Fibroblast of villous mesenchyme (primary cell): ENCODE results near the gene MICAL3. TPM values are rescaled to one million over a fixed set of nuclear protein-coding genes. Genes with fewer than 3 reads are reported as not detected.

Experiments
- DNase-seq: peaks from one replicate; pipeline ENCODE4 v3.0.0-alpha.2; 2010; ENCODE audit warnings: low read depth
- H3K4me3 ChIP-seq: 2 replicates; pipeline ENCODE4 v1.5.1; 2011; ENCODE audit warnings: low read depth, mild to moderate bottlenecking, low read length
- CTCF ChIP-seq: IDR thresholded peaks from 2 replicates; pipeline ENCODE4 v1.5.1; 2012; ENCODE audit warnings: low read depth, mild to moderate bottlenecking, low read length; ENCODE audit not compliant: insufficient read depth
- total RNA-seq: library from RNA; depleted of rRNA; stranded (reverse); fragments of >200 nt; gene quantifications from 2 replicates; pipeline ENCODE4 v1.2.3, GENCODE V29; 2012

The MICAL3 gene
- total RNA-seq, 1 donor, result 39.7 TPM

- DNase-seq, result peak; percentile 76
- no peak overlapping the region for H3K4me3 ChIP-seq
- no peak for TF ChIP-seq CTCF
Measured at GRCh38 chr22:17781319-17782031, 242.9 kb downstream of the MICAL3 start.

- TF ChIP-seq CTCF, result no peak
- no peak for DNase-seq
- no peak overlapping the region for H3K4me3 ChIP-seq
Measured at GRCh38 chr22:17780741-17781318, 243.5 kb downstream of the MICAL3 start.

DNA sequence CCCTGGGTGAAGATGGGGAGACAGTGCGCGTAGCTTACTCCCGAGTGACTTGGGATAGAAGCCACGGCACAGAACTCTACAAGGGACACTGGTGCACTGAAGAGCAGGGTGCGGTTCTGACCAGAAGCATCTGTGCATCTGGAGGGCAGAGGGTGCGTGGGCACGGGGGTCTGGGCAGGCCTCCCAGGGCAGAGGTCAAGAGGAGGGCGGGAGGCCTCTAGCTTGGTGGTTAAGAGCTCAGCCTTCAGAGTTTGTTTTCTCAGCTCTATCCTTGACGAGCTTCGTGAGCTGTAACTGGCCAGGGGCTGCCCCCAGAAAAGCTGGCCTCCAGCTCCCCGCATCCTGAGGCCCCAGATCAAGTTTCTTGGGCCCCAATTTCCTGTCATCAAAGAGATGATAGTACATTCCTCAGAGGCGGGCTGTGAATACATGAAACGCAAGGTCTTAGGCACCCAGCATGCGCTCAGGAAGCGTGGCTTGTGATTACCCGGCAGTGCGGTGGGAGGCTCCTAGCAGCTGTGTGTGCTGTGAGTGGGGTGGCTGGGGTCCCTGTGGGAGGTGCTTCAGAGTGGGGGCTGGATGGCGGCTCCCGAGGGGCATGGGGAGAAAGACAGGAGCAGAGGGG, 244.1 kb downstream of the MICAL3 start:
- no peak overlapping the region for H3K4me3 ChIP-seq
- DNase-seq, result no peak
- no peak for TF ChIP-seq CTCF

DNA sequence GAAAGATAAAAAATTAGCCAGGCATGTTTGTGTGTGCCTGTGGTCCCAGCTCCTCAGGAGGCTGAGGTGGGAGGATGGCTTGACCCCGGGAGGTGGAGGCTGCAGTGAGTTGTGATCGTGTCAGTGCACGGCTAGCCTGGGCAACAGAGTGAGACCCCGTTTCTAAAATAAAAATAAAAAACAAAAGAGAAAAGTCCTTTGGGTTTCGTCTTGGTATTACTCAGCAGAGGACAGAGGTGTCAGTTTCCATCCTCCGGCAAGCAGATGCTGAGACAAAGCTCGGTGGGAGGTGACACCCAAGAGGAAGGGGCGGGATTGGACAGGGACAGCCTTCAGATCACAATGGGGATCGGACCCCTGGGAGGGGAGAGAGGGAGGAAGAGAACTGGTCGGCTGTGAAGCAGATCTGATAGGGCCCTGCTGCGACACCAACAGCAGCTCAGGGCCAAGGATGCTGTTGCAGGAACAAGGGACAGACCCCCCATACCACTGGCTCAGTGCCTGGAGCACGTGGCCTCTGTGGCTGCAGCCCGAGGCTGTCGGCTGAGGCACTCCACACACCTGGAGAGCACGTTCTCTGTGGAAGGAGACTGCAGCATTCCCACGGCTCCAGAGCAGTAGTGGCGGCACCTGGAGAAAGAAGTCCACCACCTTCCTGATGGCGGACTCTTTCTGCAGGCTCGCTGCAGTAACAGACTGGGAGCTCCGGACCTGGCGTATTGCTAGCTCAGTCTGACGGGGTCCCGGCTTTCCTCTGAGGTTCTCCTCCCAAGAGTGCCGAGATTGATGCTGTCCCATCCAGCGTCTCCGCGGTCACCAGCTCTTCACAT, 244.9 kb downstream of the MICAL3 start:
- H3K4me3 ChIP-seq, result no peak overlapping the region
- no peak for DNase-seq
- TF ChIP-seq CTCF, result no peak

DNA sequence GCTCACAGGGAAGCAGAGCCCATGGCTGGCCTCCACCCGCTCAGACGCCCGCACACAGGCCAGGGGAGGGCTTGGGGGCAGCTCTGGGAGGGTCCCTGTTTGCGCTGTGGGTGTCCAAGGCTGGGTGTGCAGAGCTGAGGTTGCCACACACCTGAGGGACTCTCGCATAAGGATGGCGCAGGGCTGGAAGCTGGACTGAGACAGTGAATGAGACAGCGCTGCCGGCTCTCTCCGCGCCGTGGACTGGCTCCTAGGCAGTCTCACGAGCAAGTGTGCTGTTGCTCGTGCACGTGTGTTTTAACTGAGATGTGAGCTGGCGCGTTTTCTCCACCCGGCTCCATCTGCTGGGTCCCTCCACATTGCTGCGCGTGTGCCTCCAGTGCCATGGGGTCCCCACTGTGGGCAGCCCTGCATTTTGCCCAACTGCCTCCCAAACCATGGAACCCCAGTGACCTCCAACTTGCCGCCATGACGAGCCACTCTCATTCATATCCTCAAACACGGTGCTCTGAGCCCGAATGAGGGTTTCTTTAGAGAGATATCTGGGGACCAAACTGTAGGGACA, 245.9 kb downstream of the MICAL3 start:
- no peak for DNase-seq
- no peak overlapping the region for H3K4me3 ChIP-seq
- TF ChIP-seq CTCF, result no peak

DNA sequence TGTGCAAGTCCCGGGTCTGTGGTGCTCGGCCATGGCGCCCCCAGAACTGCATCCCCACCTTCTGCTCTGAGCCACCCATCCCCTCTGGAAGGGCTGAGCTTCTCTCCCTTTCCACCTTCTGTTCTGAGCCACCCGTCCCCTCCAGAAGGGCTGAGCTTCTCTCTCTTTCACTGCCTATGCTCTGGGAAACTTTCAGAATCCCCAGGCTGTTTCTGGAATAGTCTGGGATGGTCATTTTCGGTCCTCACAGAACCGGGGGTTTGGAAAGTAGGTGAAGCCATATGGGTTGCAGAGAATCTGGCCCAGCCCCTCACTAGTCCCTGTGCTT, 246.7 kb downstream of the MICAL3 start:
- H3K4me3 ChIP-seq, result no peak overlapping the region
- DNase-seq, result no peak
- TF ChIP-seq CTCF, result no peak
